Upper lobe of right lung (tissue), 1 donor: Measurements from ENCODE around the gene ACSS1. TPM values are rescaled to one million over a fixed set of nuclear protein-coding genes. Genes with fewer than 3 reads are reported as not detected.

Experiments
- ATAC-seq: fragments of 200-7000 bp; cut with Tn5 transposase; one replicate; pipeline ENCODE4 v1.9.1; 2020; ENCODE audit warnings: mild to moderate bottlenecking, moderate library complexity
- DNase-seq: peaks from one replicate; pipeline ENCODE4 v3.0.0-alpha.2; 2020
- H3K27ac ChIP-seq: fragments of 200-600 bp; one replicate; pipeline ENCODE4 v1.8.0; 2022
- H3K27me3 ChIP-seq: fragments of 200-600 bp; one replicate; pipeline ENCODE4 v1.8.0; 2022; ENCODE audit warnings: mild to moderate bottlenecking
- H3K36me3 ChIP-seq: fragments of 200-600 bp; one replicate; pipeline ENCODE4 v1.8.0; 2022
- H3K4me1 ChIP-seq: fragments of 200-600 bp; one replicate; pipeline ENCODE4 v1.8.0; 2022
- H3K4me3 ChIP-seq: fragments of 200-600 bp; one replicate; pipeline ENCODE4 v1.8.0; 2022; ENCODE audit warnings: mild to moderate bottlenecking
- H3K9me3 ChIP-seq: fragments of 200-600 bp; one replicate; pipeline ENCODE4 v1.8.0; 2022
- intact Hi-C: fragments of 100-400 bp; cut with DNase I; formaldehyde crosslinking; loops from one replicate; pipeline ENCODE4 v1.11.0; 2022
- total RNA-seq: library from RNA; stranded (reverse); fragmentation: NEBNext Ultra II Directional; extraction: Animal tissue kit (Norgen Biotek cat#: 25700); gene quantifications from one replicate; pipeline ENCODE4 v1.2.1, GENCODE V29; 2021
- TF ChIP-seq, protein P1 (sequence below): fragments of 200-600 bp; IDR thresholded peaks from one replicate; pipeline ENCODE4 v1.8.0; 2022; ENCODE audit warnings: antibody characterized with exemption
- donor health status: DM: no; HTN: yes; CAD: no; lungs with severe emphysema.

ACSS1 gene
- total RNA-seq, 1 donor from 2014 or later, result 37.2 TPM

DNA sequence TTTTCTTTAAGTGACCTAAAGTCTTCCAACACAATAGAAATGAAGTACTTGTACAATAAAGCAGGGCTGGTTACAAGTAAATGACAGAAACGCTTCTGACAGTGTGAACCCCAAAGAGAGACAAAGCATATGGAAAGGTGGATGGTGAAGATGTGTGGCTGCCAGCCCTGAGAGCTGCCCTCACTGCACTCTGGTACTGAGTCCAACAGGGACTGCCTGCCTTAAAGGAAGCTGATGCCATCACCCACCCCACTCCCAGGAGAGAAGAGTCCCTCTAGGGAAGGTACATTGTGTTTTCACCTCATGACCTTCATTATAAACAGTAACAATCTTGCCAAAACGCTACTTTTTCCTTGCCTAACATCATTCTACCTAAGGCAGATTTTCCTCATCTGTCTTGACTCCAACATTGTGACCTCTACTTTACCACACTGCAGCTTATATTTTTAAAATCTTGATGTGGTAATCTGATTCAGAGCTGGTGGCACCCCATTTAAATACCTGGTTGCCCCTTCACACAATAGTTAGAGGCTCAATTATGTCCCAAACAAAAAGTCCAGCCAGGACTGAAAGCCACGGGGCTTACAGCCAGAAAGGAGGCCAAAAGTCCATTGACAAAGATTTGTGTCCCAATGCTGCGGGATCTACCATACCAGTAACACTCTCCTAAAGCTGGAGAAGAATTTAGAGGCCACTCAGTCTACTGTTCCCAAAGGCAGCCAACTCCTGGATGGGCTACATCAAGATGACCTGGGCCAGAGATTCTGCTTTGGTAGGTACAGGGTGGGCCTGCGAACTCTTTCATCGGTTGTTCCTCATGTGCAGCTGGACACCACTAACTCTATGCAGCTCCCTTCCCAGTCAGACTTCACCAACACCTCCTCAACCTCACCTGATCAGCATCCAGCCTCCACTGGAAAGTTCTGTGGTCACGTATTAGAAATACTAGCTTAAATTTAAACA is 69.8 kb downstream of the ACSS1 start:
- H3K4me3 ChIP-seq, result no peak overlapping the region
- intact Hi-C loops, result no loop called here
- H3K27ac ChIP-seq, result no peak overlapping the region
- DNase-seq (peak; percentile 23), ATAC-seq (no peak)
- no peaks in the 10 kb centered on the region for H3K27me3 ChIP-seq
- TF ChIP-seq, protein P1, sequence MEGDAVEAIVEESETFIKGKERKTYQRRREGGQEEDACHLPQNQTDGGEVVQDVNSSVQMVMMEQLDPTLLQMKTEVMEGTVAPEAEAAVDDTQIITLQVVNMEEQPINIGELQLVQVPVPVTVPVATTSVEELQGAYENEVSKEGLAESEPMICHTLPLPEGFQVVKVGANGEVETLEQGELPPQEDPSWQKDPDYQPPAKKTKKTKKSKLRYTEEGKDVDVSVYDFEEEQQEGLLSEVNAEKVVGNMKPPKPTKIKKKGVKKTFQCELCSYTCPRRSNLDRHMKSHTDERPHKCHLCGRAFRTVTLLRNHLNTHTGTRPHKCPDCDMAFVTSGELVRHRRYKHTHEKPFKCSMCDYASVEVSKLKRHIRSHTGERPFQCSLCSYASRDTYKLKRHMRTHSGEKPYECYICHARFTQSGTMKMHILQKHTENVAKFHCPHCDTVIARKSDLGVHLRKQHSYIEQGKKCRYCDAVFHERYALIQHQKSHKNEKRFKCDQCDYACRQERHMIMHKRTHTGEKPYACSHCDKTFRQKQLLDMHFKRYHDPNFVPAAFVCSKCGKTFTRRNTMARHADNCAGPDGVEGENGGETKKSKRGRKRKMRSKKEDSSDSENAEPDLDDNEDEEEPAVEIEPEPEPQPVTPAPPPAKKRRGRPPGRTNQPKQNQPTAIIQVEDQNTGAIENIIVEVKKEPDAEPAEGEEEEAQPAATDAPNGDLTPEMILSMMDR, result no peak
- no peaks in the 10 kb centered on the region for H3K9me3 ChIP-seq
- H3K36me3 ChIP-seq, result no peaks in the 10 kb centered on the region
- H3K4me1 ChIP-seq, result peaks cover 26% of the 10 kb centered on the region

GRCh38 chr20:24987244-24987643 is 70.7 kb downstream of the ACSS1 start:
- DNase-seq, result no peak
- H3K9me3 ChIP-seq, result no peaks in the 10 kb centered on the region
- peak; percentile 29 for ATAC-seq
- H3K4me1 ChIP-seq, result peaks cover 24% of the 10 kb centered on the region
- no peak overlapping the region for H3K27ac ChIP-seq
- TF ChIP-seq, protein P1, result no peak
- intact Hi-C loops, result no loop called here
- H3K4me3 ChIP-seq, result no peak overlapping the region
- no peaks in the 10 kb centered on the region for H3K27me3 ChIP-seq
- H3K36me3 ChIP-seq, result no peaks in the 10 kb centered on the region

GRCh38 chr20:24986436-24987015 is 71.4 kb downstream of the ACSS1 start:
- no peaks in the 10 kb centered on the region for H3K27me3 ChIP-seq
- peaks cover 22% of the 10 kb centered on the region for H3K4me1 ChIP-seq
- ATAC-seq, result no peak
- H3K27ac ChIP-seq, result no peak overlapping the region
- intact Hi-C loops, result no loop called here
- DNase-seq, result peak; percentile 29
- TF ChIP-seq, protein P1, result no peak
- no peaks in the 10 kb centered on the region for H3K9me3 ChIP-seq
- H3K36me3 ChIP-seq, result peaks cover 4% of the 10 kb centered on the region
- H3K4me3 ChIP-seq, result no peak overlapping the region

DNA sequence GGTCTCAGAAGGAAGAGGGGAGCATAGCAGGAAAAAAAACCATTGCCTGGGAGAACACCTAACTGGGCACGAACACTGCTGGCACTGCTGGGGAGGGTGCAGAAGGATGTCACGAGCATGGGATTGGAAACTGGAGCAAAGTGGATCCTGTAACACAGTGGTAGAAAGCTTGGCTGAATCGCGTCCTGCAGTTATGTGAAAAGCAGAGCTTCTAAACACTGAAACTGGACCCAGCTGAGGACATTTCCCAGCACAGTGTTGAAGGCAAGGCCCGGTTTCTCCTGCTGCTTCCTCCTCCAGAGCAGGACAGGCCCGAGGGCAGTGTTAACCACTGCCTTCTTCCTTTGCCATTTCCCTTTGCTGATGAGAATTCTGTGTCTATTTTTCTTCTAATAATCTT is 72.1 kb downstream of the ACSS1 start:
- H3K9me3 ChIP-seq, result no peaks in the 10 kb centered on the region
- ATAC-seq (peak; percentile 12), DNase-seq (no peak)
- H3K27me3 ChIP-seq, result no peaks in the 10 kb centered on the region
- intact Hi-C loops, result no loop called here
- TF ChIP-seq, protein P1, result no peak
- H3K4me3 ChIP-seq, result no peak overlapping the region
- H3K36me3 ChIP-seq, result peaks cover 11% of the 10 kb centered on the region
- peak overlapping the region; percentile 38 for H3K27ac ChIP-seq
- peaks cover 15% of the 10 kb centered on the region for H3K4me1 ChIP-seq

DNA sequence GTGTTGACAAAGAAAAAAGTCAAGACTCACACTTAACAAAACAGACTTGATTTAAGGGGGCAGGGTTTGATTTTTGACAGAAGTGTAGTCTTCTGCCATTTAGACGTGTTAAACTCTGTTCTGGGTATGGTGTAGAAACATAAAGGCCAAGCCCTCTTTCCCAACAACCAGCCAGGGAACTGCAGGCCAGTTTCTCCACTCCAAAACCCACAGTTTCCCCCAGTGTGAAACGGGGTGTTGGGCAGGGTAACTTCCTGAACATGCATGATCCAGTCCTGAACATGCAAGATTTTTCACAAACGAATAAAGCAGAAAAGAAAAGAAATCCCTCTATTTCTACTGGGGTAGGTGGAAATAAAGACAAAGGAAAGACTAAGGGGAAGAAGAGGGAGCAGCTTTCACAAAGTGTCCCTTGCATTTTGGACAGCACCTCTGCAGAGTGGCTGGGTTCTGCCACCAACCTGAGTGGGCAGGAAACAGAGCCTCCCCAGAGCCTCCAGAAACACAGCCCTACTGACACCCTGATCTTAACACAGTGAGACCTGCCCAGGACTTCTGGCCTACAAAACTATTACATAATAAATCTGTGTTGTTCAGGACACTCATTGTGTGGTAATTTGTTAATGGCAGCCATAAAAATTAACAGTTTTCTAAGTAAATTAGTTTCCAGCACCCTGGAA is 72.8 kb downstream of the ACSS1 start:
- Histone ChIP-seq H3K27me3 (no peaks in the 10 kb centered on the region), H3K36me3 (peaks cover 17% of the 10 kb centered on the region), H3K9me3 (no peaks in the 10 kb centered on the region), H3K4me3 (no peak overlapping the region), H3K27ac (peak overlapping the region; percentile 38), H3K4me1 (peaks cover 15% of the 10 kb centered on the region)
- intact Hi-C loops, result no loop called here
- peak; percentile 53 for DNase-seq
- TF ChIP-seq, protein P1, result no peak
- ATAC-seq, result peak; percentile 69
